ENCODE data around the gene PARP14.
A peak's percentile ranks its signal among the peaks of the same experiment; 100 is the strongest.
"Not testable (repeated sequence)": the region's sequence is repeated elsewhere in the genome, so short reads cannot be mapped to it uniquely, and the experiment has no call there.

PARP14 gene

DNA sequence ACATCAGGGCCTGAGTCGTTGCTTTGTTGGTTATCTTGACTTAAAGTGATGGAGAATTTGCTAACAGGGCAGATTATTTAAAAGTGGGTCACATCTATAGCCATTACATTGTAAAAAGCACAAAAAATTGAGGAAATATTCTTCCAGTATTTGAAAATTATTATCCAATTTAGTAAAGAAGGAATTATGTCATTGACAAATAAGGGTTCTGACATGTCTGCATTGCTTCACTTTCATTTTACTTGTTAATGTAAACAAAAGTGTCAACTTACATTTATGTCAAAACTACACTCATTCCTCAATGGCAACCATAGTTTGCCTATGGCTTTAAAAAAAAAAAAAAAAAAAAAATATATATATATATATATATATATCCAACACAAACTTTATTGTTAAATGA lies 3.4 kb upstream of the PARP14 start:
- no peak for DNase-seq

- DNase-seq, result no peak
These were observed 2.1 kb upstream of the PARP14 start for GRCh38 chr3:122678506-122678905.

DNA sequence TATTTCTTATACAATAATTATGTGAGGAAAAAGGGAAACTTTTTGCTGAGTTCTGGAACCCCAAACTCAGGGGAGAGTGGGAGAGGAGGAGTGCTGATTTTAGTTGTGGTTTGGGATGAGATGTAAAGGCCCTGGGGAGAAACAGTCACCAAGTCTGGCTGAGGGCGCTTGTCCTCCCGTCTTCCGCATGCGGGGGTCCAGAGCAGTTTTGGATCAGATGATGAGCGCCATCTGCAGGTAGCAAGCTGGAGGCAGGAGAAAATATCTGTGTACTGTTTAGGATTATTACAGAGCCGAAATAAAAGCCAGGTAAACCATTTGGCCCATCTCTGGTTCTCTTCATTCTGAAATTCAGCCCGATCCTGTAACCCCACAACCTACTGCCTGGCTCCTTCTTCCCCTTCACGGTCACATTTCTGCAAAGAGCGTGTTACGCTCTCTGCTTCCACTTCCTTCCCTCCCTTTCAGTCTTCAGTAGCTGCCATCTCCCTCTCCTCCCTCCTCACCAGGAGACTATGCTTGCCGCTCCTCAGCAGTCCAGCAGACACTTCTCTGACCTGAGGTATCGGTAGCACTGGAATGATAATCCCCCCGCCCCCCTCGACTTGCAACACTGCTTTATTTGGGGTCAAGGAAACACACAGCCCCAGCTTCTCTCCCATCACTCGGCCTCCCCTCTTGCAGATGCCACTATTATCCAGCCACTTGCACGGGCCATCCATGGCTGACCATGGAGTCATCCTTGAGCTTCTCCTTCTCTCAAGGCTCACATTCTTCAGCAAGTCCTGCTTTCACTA lies 1.4 kb upstream of the PARP14 start:
- peak; percentile 81 for DNase-seq

- no peak for DNase-seq
These were observed 661 bp upstream of the PARP14 start for GRCh38 chr3:122679882-122680474.

- DNase-seq, result no peak
These were observed 790 bp downstream of the PARP14 start for GRCh38 chr3:122681284-122681973.

- peak; percentile 20 for DNase-seq
These were observed 1.4 kb downstream of the PARP14 start for GRCh38 chr3:122681974-122682409.

- DNase-seq, result not testable (repeated sequence)
These were observed 2.3 kb downstream of the PARP14 start for GRCh38 chr3:122682778-122683411.

GRCh38 chr3:122687298-122687697 lies 6.7 kb downstream of the PARP14 start:
- DNase-seq, result no peak

DNA sequence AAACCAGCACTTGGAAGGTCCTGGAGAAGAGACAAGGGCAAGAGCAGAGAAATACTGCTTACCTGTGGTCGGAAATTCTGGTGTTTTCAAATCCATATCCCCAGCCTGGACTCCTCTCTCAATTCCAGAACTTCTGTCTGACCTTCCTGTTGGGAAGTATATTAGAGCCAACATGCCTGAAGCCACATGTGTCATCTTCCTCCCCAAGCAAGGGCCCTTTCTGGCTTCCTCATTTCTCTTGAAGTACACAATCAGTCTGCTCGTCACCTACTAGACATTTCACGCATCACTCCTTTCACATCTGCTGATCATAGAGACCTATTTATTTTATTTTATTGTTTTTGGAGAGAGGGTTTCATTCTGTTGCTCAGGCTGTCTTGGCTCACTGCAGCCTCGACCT lies 8.4 kb downstream of the PARP14 start:
- DNase-seq, result no peak

GRCh38 chr3:122689587-122689986 lies 8.9 kb downstream of the PARP14 start:
- DNase-seq, result no peak

GRCh38 chr3:122690096-122690495 lies 9.5 kb downstream of the PARP14 start:
- no peak for DNase-seq

DNA sequence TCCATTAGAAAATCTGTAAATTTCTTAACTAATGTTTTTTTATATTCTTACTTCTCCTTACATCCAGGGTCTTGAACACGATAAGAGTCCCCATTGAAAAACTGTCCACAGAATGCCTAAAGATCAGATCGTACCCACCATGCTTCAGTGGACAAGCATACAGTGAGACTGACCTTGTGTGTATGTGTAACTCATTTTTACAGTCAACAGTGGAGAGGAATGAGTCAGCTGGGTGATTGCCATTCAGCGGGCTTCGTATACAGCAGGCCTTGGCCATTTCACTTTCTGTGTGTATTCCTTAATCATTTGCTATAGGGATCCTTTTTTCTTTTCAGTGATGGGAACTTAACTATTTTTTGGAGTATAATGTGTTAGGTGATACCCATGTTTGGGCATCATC lies 10.6 kb downstream of the PARP14 start:
- DNase-seq, result no peak

GRCh38 chr3:122692674-122693073 lies 12.0 kb downstream of the PARP14 start:
- no peak for DNase-seq

DNA sequence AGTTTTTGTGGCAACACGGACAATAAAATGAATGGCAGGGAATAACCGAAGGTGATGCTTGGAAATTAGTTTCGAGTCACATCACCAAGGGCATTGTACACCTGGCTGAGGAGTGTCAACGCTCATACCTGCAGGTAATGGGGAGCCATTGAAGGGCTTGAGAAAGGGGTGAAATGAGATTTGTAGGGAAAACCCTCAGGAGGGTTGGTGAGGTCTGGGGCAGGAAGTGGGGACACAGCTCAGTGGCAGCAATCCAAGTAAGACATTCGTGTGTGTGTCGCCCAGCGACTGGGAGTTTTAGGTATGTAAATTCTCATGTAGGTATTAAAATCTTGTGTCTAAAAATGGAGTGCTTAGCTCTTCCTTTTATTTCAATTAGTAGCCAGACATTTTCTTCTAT lies 14.3 kb downstream of the PARP14 start:
- no peak for DNase-seq

- DNase-seq, result no peak
These were observed 15.4 kb downstream of the PARP14 start for GRCh38 chr3:122695927-122696561.

- no peak for DNase-seq
These were observed 17.4 kb downstream of the PARP14 start for GRCh38 chr3:122697952-122698620.

DNA sequence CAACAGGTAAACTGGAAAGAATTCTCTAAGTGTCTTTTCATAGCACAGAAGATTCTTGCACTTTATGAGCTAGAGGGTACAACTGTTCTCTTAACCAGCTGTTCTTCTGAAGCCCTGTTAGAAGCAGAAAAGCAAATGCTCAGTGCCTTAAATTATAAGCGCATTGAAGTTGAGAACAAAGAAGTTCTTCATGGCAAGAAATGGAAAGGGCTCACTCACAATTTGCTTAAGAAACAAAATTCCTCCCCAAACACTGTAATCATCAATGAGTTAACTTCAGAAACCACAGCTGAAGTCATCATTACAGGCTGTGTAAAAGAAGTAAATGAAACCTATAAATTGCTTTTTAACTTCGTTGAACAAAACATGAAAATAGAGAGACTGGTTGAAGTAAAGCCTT lies 19.6 kb downstream of the PARP14 start:
- DNase-seq, result no peak

- no peak for DNase-seq
These were observed 24.7 kb downstream of the PARP14 start for GRCh38 chr3:122705379-122705778.

DNA sequence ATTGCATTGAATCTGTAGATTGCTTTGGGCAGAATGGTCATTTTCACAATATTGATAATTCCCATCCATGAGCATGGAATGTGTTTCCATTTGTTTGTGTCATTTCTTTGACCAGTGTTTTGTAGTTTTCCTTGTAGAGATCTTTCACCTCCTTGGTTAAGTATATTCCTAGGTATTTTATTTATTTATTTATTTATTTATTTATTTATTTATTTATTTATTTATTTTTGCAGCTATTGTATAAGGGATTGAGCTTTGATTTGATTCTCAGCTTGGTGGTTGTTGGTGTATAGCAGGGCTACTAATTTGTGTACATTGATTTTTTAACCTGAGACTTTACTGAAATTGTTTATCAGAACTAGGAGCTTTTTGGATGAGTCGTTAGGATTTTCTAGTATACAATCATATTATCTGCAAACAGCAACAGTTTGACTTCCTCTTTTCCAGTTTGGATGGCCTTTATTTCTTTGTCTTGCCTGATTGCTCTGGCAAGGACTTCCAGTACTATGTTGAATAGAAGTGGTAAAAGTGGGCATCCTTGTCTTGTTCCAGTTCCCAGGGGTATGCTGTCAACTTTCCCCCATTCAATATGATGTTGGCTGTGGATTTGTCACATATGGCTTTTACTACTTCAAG lies 30.1 kb downstream of the PARP14 start:
- not testable (repeated sequence) for DNase-seq

- DNase-seq, result peak; percentile 6
These were observed 33.6 kb downstream of the PARP14 start for GRCh38 chr3:122714273-122714672.

DNA sequence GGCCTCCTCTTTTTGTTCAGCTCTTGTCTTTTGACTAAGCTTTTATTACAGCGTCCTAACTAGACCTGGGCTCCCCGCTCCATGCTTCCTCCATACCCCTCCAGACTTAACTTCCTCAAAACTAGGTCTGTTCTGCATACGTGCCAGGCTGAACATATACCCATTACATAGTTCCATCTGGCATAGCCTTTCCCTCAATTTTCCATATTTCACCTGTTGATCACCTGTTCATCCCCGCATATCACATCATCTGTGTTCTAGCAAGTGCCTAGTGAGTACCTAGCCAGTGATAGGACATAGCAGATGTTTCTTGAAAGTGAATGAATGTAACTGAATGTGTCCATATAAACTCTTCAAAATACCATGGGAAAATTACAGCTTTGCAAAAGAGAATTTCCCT lies 36.0 kb downstream of the PARP14 start:
- no peak for DNase-seq

Data from fibroblast of skin of back (primary cell).